GM10248 (cell line): ENCODE measurements around the gene COLQ.
A peak's percentile ranks its signal among the peaks of the same experiment; 100 is the strongest.

Experiments used
- CTCF ChIA-PET: fragments of 300-600 bp; sonication (Branson Sonifier 250); formaldehyde crosslinking; extraction: SDS; loops from one replicate; lab custom pipeline; 2021; ENCODE audit warnings: antibody characterized with exemption; lab: Yijun Ruan, JAX
- POLR2A ChIA-PET: fragments of 350-650 bp; sonication (Branson Sonifier 250); formaldehyde crosslinking; extraction: SDS; loops from one replicate; lab custom pipeline; 2020; ENCODE audit warnings: antibody characterized with exemption; lab: Yijun Ruan, JAX
- DNase-seq: peaks from one replicate; pipeline ENCODE4 v3.0.0; 2012; ENCODE audit errors: extremely low spot score
- TF ChIP-seq, protein P1 (sequence below): IDR thresholded peaks from 2 replicates; pipeline ENCODE4 v1.5.1; 2012; ENCODE audit warnings: mild to moderate bottlenecking, low read depth; ENCODE audit errors: extremely low read depth, missing control alignments, control extremely low read depth

Gene COLQ

GRCh38 chr3:15505479-15506165, 15.9 kb downstream of the COLQ start:
- no peak for DNase-seq
- TF ChIP-seq, protein P1, sequence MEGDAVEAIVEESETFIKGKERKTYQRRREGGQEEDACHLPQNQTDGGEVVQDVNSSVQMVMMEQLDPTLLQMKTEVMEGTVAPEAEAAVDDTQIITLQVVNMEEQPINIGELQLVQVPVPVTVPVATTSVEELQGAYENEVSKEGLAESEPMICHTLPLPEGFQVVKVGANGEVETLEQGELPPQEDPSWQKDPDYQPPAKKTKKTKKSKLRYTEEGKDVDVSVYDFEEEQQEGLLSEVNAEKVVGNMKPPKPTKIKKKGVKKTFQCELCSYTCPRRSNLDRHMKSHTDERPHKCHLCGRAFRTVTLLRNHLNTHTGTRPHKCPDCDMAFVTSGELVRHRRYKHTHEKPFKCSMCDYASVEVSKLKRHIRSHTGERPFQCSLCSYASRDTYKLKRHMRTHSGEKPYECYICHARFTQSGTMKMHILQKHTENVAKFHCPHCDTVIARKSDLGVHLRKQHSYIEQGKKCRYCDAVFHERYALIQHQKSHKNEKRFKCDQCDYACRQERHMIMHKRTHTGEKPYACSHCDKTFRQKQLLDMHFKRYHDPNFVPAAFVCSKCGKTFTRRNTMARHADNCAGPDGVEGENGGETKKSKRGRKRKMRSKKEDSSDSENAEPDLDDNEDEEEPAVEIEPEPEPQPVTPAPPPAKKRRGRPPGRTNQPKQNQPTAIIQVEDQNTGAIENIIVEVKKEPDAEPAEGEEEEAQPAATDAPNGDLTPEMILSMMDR: no peak
- POLR2A ChIA-PET: no interaction called here
- CTCF ChIA-PET: no interaction called here

DNA sequence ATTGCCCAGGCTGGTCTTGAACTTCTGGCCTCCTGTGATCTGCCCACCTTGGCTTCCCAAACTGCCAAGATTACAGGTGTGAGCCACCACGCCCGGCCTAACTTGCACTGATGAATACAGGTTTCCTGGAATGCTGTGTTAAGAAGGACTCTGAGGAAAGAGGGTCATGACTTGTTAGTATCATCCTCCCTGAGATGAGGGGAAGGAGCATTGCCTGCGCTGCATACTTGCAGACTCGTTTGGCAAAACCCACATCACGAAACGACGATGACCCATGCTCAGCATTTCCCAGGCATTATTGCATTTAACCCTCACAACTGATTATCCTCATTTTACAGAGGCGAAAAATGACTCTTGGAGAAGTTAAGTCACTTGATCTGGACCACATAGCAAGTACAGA, 18.9 kb downstream of the COLQ start:
- TF ChIP-seq, protein P1: no peak
- ChIA-PET CTCF (no interaction called here), POLR2A (no interaction called here)

GRCh38 chr3:15501126-15501525, 20.4 kb downstream of the COLQ start:
- TF ChIP-seq, protein P1: no peak
- CTCF ChIA-PET: interaction anchor here (1.2 to 1.6 kb wide), 2 partner anchors 20 to 299 kb away, joined by 3 to 5 read pairs; no protein-coding TSS in a partner anchor
- no peak for DNase-seq
- POLR2A ChIA-PET: no interaction called here

More for the DNA sequence above, 18.9 kb downstream of the COLQ start:
- DNase-seq: no peak

- ChIA-PET POLR2A (no interaction called here), CTCF (interaction anchor here (1.2 to 1.6 kb wide), 3 partner anchors 19 to 298 kb away, joined by 3 to 5 read pairs (median 5); no protein-coding TSS in a partner anchor)
- TF ChIP-seq, protein P1: no peak
- DNase-seq: peak; percentile 40
These were observed 21.3 kb downstream of the COLQ start for GRCh38 chr3:15500107-15500724.

GRCh38 chr3:15499536-15499935, 22.0 kb downstream of the COLQ start:
- CTCF ChIA-PET: interaction anchor here (1.3 to 1.4 kb wide), 2 partner anchors 39 to 44 kb away, joined by 3 to 5 read pairs; no protein-coding TSS in a partner anchor
- POLR2A ChIA-PET: no interaction called here
- no peak for DNase-seq

GRCh38 chr3:15498431-15499214, 22.9 kb downstream of the COLQ start:
- TF ChIP-seq, protein P1: no peak
- DNase-seq: no peak
- POLR2A ChIA-PET: interaction anchor here (0.6 kb wide), 1 partner anchor 200 kb away, joined by 3 read pairs; no protein-coding TSS in a partner anchor
- CTCF ChIA-PET: interaction anchor here (1.2 to 1.3 kb wide), 2 partner anchors 14 to 38 kb away, joined by 3 read pairs; no protein-coding TSS in a partner anchor

More at GRCh38 chr3:15499536-15499935, 22.0 kb downstream of the COLQ start:
- TF ChIP-seq, protein P1: no peak
